Amygdala (tissue), 56 donors: ENCODE results near the gene ZNF236.
"Not testable (repeated sequence)": the region's sequence is repeated elsewhere in the genome, so short reads cannot be mapped to it uniquely, and the experiment has no call there.

ENCODE experiments used
- DNase-seq, 56 donors: peaks; one replicate each; lab custom pipeline; 2025; lab: John Stamatoyannopoulos, UW

Gene ZNF236

GRCh38 chr18:76822506-76823160 lies at the start of gene ZNF236:
ZNF236 (plus strand) TSS chr18:76822557; CDS start chr18:76822608, 51 bp downstream.
- peak in 37 of 56 donors; percentile 3 to 82 (median 50) for DNase-seq

DNA sequence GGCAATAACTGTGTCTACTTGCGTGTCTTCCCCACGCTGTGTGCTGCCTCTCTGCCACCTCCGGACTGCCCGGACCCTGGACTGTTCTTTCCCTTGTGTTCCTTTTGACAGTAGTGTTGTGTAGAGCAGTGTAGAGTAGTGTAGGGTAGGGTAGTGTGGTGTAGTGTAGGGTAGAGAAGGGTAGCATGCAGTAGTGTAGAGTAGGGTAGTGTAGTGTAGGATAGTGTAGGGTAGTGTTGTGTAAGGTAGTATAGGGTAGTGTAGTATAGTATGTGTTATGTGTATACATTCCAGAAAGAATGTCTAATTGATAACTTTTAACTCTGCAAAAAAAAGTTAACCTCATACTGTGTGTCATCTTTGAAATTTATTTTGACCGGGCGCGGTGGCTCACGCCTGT lies 49.7 kb upstream of the ZNF236 start:
- no peak for DNase-seq

DNA sequence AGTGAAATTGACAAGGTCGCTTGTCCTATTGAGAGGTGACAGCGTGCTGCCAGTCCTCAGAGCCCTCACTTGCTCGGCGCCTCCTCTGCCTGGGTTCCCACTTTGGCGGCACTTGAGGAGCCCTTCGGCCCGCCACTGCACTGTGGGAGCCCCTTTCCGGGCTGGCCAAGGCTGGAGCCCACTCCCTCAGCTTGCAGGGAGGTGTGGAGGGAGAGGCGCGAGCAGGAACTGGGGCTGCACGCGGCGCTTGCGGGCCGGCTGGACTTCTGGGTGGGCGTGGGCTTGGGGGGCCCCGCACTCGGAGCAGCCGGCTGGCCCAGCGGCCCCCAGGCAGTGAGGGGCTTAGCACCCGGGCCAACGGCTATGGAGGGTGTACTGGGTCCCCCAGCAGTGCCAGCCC lies 45.3 kb upstream of the ZNF236 start:
- not testable (repeated sequence) for DNase-seq

DNA sequence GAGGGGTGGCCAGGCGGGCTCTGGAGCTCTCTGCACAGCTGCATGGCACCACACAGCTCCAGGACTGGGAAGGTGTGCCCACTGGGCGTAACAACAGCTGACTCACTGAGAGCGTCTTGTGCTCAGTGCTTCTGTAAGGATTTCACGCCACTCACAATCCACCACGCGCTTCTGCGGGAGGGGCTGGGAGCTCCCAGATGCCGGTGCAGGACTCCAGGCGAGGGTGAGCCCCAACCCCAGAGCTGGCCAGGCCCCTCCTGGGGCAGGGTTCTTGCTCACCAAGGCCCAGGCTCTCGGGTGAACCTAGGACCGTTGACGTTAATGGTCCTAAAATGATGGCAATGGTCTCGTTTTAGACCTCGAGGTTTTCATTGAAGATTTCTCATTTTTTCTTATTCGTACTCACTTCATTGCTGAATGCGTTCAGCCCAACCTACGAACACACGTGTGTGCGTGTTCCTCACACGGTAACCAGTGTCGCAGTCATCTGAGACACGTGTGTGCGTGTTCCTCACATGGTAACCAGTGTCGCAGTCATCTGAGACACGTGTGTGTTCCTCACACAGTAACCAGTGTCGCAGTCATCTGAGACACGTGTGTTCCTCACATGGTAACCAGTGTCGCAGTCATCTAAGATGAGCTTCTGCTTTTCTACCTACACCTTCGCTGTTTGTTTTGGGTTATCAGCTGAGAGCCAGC lies 38.4 kb upstream of the ZNF236 start:
- no peak for DNase-seq

- DNase-seq: no peak
Measured at GRCh38 chr18:76785872-76786271, 36.5 kb upstream of the ZNF236 start.

DNA sequence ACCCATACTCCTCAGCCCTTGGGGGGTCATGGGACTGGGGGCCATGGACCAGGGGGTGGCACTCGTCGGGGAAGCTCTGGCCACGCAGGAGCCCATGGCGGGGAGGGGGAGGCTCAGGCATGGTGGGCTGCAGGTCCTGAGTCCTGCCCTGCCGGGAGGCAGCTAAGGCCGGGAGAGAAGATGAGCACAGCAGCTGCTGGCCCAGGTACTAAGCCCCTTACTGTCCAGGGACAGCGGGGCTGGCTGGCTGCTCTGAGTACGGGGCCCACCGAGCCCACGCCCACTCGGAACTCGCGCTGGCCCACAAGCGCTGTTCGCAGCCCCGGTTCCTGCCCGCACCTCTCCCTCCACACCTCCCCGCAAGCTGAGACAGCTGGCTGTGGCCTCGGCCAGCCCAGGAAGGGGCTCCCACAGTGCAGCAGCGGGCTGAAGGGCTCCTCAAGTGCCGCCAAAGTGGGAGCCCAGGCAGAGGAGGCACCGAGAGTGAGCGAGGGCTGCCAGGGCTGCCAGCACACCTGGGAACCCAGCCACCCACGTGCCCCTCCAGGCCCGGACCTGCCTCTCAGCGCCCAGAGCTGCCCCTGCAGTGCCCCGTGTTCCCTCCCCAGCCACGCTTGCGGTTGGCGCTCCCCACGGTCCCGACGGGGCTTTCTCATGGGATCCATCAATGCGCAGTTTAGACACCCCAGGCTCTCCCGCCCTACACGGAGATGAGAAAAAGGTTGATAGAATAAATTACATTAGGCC lies 33.6 kb upstream of the ZNF236 start:
- no peak for DNase-seq

- DNase-seq: no peak
Measured at GRCh38 chr18:76791106-76791505, 31.3 kb upstream of the ZNF236 start.

DNA sequence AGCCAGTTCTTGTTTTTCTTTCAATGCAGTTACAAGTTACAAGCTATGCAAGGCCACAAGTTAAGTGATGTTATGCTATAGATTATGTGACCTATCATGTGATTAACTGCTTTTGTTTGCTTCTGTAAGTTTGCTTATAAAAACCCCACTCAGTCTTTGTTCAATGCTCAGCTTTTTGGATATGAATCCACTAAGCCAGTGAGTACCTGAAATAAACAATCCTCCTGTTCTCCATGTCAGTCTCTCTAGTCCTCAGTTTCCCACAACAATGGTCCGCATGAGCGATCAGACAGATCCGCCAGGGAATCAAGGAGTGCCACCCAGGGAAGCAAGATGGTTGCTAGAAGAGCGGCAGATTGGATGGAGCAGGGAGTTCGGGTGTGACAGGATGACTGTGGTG lies 30.7 kb upstream of the ZNF236 start:
- no peak for DNase-seq

DNA sequence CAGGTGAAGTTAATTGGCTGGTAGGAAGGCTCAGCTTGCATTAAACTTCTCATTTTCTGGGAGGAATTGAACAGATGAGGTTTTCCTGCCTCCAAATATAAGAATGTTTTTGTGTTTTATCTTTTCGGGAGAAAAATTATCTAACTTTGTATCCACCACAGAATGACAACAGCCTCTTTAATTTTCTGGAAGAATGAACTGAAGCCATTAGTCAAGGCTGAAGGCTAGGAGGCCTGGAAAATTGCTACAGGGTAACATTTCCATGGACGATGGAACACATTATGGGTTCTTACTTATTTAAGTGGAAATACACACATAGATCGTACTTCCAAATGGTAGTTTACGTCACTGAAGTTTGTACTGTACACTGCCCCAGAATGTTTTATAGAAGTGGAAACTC lies 28.0 kb upstream of the ZNF236 start:
- no peak for DNase-seq

- peak in 22 of 56 donors; percentile 3 to 62 (median 24) for DNase-seq
Measured at GRCh38 chr18:76801567-76802505, 20.5 kb upstream of the ZNF236 start.

- DNase-seq: no peak
Measured at GRCh38 chr18:76803413-76803812, 18.9 kb upstream of the ZNF236 start.

DNA sequence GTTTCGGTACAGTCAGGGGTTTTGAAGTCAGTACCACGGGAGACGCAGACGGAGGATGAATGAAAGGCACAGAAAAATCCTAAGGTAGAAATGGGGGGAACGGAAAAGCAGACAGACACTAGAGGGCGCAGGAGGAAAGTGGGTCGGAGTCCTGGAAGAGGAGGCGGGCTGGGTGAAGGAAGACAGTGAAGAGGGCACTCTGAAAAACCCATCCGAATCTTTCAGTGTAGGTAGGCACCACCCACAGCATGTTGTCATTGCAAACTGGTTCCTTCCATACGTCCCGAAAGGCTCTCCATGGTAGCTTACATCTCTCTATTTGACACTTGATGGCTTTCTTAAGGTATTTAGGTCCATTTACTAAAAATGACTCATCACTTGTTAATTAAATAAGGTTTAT lies 18.5 kb upstream of the ZNF236 start:
- peak in 29 of 56 donors; percentile 7 to 68 (median 29) for DNase-seq

- no peak for DNase-seq
Measured at GRCh38 chr18:76805221-76805620, 17.1 kb upstream of the ZNF236 start.

- DNase-seq: no peak
Measured at GRCh38 chr18:76806301-76806700, 16.1 kb upstream of the ZNF236 start.

GRCh38 chr18:76808561-76808960 lies 13.8 kb upstream of the ZNF236 start:
- no peak for DNase-seq

GRCh38 chr18:76811530-76811929 lies 10.8 kb upstream of the ZNF236 start:
- not testable (repeated sequence) for DNase-seq

DNA sequence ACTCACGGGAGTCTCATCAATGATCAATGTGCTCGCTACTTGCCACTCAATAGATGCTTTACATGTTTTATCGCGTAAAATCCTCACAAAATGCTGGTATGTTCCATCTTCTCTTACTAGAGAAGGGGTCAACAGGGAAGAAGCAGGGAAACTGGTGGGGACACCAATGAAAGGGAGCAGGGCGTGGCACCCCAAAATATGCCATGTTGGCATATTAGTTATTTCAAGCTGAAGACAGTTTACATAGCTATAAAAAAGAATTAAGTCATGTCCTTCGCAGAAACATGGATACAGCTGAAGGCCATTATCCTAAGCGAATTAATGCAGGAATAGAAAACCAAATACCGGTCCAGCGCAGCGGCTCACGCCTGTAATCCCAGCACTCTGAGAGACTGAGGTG lies 8.1 kb upstream of the ZNF236 start:
- DNase-seq: no peak

DNA sequence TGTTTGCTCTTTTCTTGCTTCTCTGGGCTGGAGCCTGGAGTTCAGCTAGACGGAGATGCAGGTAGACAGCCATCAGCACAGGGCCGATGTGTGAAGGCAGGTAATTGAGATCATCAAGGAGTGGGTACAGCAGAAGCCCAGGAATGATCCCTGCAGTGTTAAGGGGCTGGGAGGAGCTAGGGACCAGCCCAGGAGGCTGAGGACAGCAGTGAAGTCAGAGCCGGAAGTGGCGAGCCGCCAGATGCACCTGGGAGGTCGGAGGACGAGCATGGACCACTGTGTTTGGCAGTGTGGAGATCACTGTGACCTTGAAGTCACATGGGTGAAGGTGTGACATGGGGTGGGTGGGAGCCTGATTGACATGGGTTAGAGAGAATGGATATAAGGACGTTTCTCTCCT lies 6.2 kb upstream of the ZNF236 start:
- no peak for DNase-seq

GRCh38 chr18:76817888-76818611 lies 4.3 kb upstream of the ZNF236 start:
- no peak for DNase-seq
